SJCRH30 (cell line): ENCODE data around the gene TPM3. TPM values are rescaled to one million over a fixed set of nuclear protein-coding genes. Genes with fewer than 3 reads are reported as not detected.
"Not testable (repeated sequence)": the region's sequence is repeated elsewhere in the genome, so short reads cannot be mapped to it uniquely, and the experiment has no call there.

Experiments
- DNase-seq, 2 experiments: peaks; one replicate each; pipeline ENCODE4 v3.0.0-alpha.2; 2015 to 2020
- H3K27ac ChIP-seq: fragments of 250-450 bp; sonication (Bioruptor Pico); 2 replicates; pipeline ENCODE4 v1.5.1; 2020; ENCODE audit warnings: mild to moderate bottlenecking, moderate library complexity
- H3K27me3 ChIP-seq: fragments of 250-450 bp; sonication (Bioruptor Pico); 2 replicates; pipeline ENCODE4 v1.5.1; 2020; ENCODE audit warnings: mild to moderate bottlenecking, moderate library complexity
- H3K36me3 ChIP-seq: fragments of 250-450 bp; sonication (Bioruptor Pico); 2 replicates; pipeline ENCODE4 v1.5.1; 2020; ENCODE audit warnings: mild to moderate bottlenecking, moderate library complexity
- H3K4me1 ChIP-seq: fragments of 250-450 bp; sonication (Bioruptor Pico); 2 replicates; pipeline ENCODE4 v1.5.1; 2020; ENCODE audit warnings: mild to moderate bottlenecking, moderate library complexity
- H3K4me3 ChIP-seq: fragments of 250-450 bp; sonication (Bioruptor Pico); 2 replicates; pipeline ENCODE4 v1.5.1; 2020; ENCODE audit warnings: mild to moderate bottlenecking, moderate library complexity
- H3K9me3 ChIP-seq: fragments of 250-450 bp; sonication (Bioruptor Pico); replicated peaks from 2 replicates; pipeline ENCODE4 v1.5.1; 2020; ENCODE audit warnings: mild to moderate bottlenecking, moderate library complexity
- total RNA-seq: library from RNA; depleted of rRNA; stranded (reverse); fragments of >200 nt; shearing (Covaris generic); gene quantifications from 2 replicates; pipeline ENCODE4 v1.2.3, GENCODE V29; 2014; rRNA removed

The TPM3 gene
- total RNA-seq: 248 and 262 TPM in 2 replicates

DNA sequence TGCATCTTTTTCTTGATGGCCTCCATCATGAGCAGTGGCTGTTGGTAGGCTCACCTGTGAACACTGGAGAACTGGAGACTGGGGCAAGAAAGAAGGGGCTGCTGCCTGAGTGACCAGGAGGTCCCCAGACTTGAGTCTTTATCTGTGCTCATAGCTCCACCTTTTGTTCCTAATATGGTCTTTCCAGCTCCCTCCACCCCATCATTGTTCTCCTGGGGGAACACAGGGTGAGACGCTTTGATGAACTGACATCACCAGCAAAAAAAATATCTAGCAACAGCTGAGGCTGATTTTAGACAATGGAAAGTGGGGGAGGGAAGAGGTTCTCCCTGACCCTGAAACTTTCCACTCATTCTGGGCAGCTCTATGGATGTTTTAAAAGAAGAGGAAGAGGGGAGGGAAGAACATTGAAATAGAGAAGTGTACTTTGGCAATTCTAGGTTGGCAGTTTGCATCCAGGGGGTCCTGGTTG, at the start of gene TPM3:
Gene TPM3 (minus strand): TSS at position 111 of the 472 bp plus-strand sequence. CDS start 82 bp downstream, at position 29.
- Histone ChIP-seq H3K9me3 (no peaks in the 10 kb centered on the region), H3K4me1 (peaks cover 32% of the 10 kb centered on the region), H3K27me3 (no peaks in the 10 kb centered on the region), H3K4me3 (no peak within 1 kb of the TSS), H3K36me3 (no peaks in the 10 kb centered on the region), H3K27ac (peak within 1 kb of the TSS; percentile 54)
- DNase-seq: peak; percentile 53 to 69

DNA sequence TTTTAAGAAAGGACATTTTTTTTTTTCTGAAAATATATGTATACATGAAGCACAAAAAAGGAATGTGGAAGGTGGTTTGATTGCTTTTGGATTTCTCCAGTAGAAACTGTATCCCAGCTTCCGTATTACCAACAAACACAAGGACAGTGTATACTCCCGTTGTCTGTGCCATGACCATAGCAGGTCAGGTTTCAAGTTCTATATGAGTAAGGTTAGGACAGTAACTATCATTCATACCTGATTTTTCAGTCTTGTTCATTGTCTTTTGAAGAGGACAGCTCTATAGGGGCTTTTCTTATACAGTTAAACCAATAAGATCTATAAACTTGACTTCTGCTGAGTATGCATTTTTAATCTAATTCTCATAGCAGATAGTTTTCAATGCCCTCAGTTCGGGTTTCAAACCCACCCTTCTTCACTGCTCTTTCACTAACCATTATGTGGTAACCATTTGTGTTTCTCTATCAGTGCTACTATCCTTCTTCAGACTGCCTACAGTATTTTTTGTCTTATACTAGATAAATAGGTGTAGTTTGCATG, 48.5 kb upstream of the TPM3 start:
- H3K36me3 ChIP-seq: peaks cover 85% of the 10 kb centered on the region

DNA sequence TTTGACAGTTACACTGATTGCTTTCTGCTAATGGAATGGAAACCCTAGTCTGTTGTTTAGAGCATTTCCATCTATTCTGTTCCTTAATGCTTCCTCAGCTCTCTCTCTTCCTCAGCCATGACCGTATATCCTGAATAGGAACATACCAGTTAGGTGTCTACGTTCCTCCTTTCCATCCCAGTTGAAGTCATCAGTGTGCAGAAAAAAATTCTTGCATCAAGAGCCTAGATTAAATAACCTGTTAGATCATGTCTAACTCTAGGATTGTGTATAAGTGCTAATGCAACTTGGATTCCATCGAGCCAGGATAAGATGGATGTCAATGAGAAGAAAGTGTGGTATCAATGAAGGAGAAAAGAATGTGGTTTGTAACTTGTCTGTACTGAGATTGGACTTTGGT, 47.6 kb upstream of the TPM3 start:
- peaks cover 83% of the 10 kb centered on the region for H3K36me3 ChIP-seq

More for the DNA sequence above, 48.5 kb upstream of the TPM3 start:
- H3K27me3 ChIP-seq: no peaks in the 10 kb centered on the region
- H3K4me1 ChIP-seq: no peaks in the 10 kb centered on the region
- no peak for DNase-seq
- H3K4me3 ChIP-seq: no peak overlapping the region
- no peaks in the 10 kb centered on the region for H3K9me3 ChIP-seq
- no peak overlapping the region for H3K27ac ChIP-seq

DNA sequence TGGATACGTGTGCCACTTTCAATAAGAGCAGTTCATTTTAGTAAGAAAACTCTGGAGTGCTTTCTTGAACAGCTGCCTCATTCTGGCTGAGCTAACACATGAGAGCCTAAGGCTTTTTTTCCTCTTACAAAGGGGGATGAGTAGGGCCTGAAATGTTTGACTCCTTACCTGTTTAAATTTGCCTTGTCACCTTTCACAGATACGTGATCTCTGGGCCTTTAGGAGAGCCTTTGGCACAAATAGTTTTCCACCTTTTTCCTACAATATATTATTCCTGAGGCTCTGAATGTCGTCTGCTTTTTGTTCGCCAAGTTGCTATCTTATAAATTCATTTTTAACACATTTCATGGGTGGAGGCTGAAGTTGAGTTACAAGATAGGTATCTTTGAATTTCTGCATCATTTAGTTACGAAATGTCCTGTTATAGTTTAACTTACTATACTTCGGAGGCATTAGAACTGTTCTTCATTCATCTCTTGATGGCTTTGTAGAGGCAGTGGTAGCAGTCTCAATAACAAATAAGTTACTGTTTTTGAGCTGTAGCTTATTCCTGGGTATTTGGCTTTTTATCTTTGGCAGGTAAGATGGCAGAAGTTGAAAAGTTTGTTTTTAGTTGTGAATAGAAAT, 46.1 kb upstream of the TPM3 start:
- Histone ChIP-seq H3K36me3 (peaks cover 81% of the 10 kb centered on the region), H3K9me3 (no peaks in the 10 kb centered on the region), H3K4me1 (no peaks in the 10 kb centered on the region), H3K27ac (no peak overlapping the region), H3K27me3 (no peaks in the 10 kb centered on the region), H3K4me3 (no peak overlapping the region)
- no peak for DNase-seq

More for the DNA sequence above, 47.6 kb upstream of the TPM3 start:
- no peak for DNase-seq
- Histone ChIP-seq H3K4me3 (no peak overlapping the region), H3K9me3 (no peaks in the 10 kb centered on the region), H3K27me3 (no peaks in the 10 kb centered on the region), H3K27ac (no peak overlapping the region), H3K4me1 (no peaks in the 10 kb centered on the region)

DNA sequence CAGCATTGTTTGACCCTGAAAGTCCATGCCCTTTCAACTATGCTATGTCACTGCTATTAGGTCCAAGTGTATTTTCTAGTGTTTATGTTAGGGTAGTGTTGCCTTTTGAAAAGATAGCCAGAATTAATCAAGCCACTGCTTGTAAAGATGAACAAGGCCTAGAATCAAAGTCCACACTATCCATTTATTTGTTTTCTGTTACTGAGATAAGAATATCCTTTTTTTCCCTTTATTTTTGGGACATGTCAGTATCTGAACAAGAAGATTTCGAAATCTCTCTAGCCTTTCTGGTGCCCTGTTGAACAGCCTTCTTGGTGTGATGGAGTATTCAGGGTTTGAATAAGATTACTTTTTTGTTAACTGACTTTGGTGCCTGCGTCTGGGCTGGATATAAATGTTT, 45.5 kb upstream of the TPM3 start:
- Histone ChIP-seq H3K27ac (no peak overlapping the region), H3K4me1 (no peaks in the 10 kb centered on the region), H3K4me3 (no peak overlapping the region), H3K27me3 (no peaks in the 10 kb centered on the region), H3K9me3 (no peaks in the 10 kb centered on the region), H3K36me3 (peaks cover 77% of the 10 kb centered on the region)
- DNase-seq: no peak

DNA sequence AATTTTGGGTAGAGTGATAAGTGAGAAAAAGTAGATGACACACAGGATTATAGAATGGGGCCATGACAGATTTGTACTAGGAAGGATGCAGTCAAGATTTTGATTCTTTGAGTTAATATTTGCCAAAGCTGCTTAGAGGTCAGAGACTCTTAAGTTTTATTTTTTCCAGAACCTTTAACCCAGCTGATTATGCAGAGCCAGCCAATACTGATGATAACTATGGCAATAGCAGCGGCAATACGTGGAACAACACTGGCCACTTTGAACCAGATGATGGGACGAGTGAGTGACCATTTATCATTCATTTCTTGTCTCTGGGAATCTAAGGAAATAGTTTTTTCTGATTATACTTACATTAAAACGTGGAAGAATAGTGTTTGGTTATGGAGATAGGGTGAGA, 45.0 kb upstream of the TPM3 start:
- Histone ChIP-seq H3K27ac (no peak overlapping the region), H3K9me3 (no peaks in the 10 kb centered on the region), H3K4me1 (no peaks in the 10 kb centered on the region), H3K36me3 (peaks cover 73% of the 10 kb centered on the region), H3K27me3 (no peaks in the 10 kb centered on the region), H3K4me3 (no peak overlapping the region)
- DNase-seq: no peak

DNA sequence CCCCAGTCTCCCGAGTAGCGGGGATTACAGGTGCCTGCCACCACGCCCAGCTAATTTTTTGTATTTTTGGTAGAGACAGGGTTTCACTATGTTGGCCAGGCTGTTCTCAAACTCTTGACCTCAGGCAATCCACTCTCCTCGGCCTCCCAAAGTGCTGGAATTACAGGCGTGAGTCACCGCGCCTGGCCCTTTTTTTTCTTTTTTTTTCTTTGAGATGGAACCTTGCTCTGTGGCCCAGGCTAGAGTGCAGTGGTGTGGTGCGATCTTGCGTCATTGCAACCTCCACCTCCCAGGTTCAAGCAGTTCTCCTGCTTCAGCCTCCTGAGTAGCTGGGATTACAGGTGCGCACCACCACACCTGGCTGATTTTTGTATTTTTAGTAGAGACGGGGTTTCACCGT, 41.2 kb upstream of the TPM3 start:
- not testable (repeated sequence) for DNase-seq, H3K4me3 ChIP-seq, H3K4me1 ChIP-seq, H3K27me3 ChIP-seq, H3K27ac ChIP-seq, H3K9me3 ChIP-seq
- H3K36me3 ChIP-seq: peaks cover 81% of the 10 kb centered on the region

DNA sequence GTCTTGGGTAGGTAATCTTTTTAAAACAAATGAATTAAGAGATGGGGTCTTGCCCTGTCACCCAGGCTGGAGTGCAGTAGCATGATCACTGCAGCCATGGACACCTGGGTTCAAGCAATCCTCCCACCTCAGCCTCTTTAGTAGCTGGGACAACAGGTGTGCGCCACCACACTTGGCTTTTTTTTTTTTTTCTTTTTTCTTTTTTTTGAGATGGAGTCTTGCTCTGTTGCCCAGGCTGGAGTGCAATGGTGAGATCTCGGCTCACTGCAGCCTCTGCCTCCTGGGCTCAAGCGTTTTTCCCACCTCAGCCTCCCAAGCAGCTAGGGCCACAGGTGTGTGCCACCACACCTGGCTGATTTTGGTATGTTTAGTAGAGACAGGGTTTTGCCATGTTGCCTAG, 39.2 kb upstream of the TPM3 start:
- H3K4me3 ChIP-seq, H3K27me3 ChIP-seq, H3K27ac ChIP-seq, H3K9me3 ChIP-seq, DNase-seq, H3K4me1 ChIP-seq: not testable (repeated sequence)
- peaks cover 82% of the 10 kb centered on the region for H3K36me3 ChIP-seq

DNA sequence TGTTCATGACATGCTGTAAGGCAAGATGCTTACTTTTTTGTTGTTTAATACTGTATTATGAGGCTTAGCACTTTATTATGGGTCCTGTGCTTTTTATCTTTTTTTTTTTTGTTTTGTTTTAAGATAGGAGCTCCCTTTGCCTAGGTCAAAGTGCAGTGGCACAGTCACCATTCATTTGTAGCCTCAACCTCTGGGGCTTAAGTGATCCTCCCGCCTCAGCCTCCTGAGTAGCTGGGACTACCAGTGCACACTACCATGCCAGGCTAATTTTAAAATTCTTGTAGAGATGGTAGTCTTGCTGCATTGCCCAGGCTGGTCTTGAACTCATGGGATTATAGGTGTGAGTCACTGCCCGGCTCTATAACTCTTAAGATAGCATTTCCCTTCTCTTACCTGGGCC, 33.5 kb upstream of the TPM3 start:
- Histone ChIP-seq H3K4me3 (no peak overlapping the region), H3K9me3 (0 out of 2 replicates have a peak, but pooled peaks cover 4% of the 10 kb centered on the region), H3K4me1 (no peaks in the 10 kb centered on the region), H3K27me3 (no peaks in the 10 kb centered on the region), H3K27ac (no peak overlapping the region), H3K36me3 (peaks cover 54% of the 10 kb centered on the region)
- DNase-seq: no peak

DNA sequence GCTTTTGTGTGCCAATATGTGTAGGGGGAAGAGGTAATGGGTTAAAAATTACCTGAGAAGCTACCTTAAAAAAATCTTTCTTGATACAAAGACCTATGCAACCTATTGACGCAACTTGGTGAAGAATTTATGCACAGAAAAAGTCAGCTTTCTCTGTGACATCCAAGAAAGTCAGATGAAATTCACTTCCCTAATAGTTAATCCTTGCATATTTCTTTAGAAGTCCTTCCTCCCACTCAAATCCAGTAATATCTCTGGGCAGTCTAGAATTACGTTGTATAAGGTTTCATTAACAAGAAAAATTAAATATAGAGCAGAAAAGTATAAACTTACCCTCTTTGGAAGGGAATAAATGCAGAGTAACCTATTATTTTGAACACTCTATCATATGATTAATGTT, 31.7 kb upstream of the TPM3 start:
- H3K27me3 ChIP-seq: no peaks in the 10 kb centered on the region
- H3K36me3 ChIP-seq: peaks cover 41% of the 10 kb centered on the region
- peaks cover 3% of the 10 kb centered on the region; the same call in 1 of the 2 replicates for H3K4me1 ChIP-seq
- no peak for DNase-seq
- H3K9me3 ChIP-seq: 0 out of 2 replicates have a peak, but pooled peaks cover 4% of the 10 kb centered on the region
- H3K27ac ChIP-seq: no peak overlapping the region
- H3K4me3 ChIP-seq: no peak overlapping the region

DNA sequence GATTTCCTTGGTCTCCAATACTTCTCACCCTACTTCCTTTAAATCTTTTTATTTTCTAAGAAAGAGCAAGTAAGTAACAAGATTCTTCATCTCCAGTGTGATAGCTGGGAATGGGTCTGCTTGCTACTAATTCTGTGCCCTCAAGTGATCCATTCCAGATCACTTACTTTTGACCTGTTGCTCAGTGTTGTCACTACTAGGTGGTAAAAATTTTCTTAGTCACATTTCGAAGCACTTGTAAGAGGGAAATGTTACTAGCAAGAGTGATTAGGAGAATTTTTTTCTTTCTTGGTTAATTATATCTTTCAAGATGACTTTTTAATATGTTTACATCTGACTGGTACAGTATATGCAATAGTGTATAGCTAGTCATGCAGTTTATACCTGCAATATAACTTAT, 31.0 kb upstream of the TPM3 start:
- 0 out of 2 replicates have a peak, but pooled peaks cover 4% of the 10 kb centered on the region for H3K9me3 ChIP-seq
- no peak overlapping the region for H3K27ac ChIP-seq
- H3K27me3 ChIP-seq: no peaks in the 10 kb centered on the region
- no peak for DNase-seq
- peaks cover 41% of the 10 kb centered on the region for H3K36me3 ChIP-seq
- H3K4me3 ChIP-seq: no peak overlapping the region
- H3K4me1 ChIP-seq: peaks cover 3% of the 10 kb centered on the region; the same call in 1 of the 2 replicates

DNA sequence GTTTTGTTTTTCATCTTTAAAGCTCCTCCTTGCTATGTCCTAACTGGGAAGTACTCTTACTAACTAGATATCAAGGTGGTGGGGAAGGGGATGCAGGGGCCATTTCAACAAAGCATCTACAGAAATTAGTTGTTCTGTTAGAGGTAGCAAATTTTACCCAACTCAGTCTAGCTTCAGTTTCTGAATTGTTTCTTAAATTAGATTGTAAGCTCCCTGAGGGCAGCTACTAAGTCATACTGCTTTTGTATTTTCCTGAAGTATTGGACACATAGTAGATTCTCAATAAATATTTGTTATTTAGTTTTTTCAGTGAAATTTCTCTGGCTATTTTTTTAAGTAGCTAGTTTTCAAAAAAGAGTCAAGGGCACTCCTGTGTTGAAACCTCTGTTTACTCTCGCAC, 30.6 kb upstream of the TPM3 start:
- no peak for DNase-seq
- Histone ChIP-seq H3K36me3 (peaks cover 41% of the 10 kb centered on the region), H3K27ac (no peak overlapping the region), H3K27me3 (no peaks in the 10 kb centered on the region), H3K4me1 (peaks cover 3% of the 10 kb centered on the region; the same call in 1 of the 2 replicates), H3K9me3 (0 out of 2 replicates have a peak, but pooled peaks cover 4% of the 10 kb centered on the region), H3K4me3 (peak overlapping the region; percentile 98)

DNA sequence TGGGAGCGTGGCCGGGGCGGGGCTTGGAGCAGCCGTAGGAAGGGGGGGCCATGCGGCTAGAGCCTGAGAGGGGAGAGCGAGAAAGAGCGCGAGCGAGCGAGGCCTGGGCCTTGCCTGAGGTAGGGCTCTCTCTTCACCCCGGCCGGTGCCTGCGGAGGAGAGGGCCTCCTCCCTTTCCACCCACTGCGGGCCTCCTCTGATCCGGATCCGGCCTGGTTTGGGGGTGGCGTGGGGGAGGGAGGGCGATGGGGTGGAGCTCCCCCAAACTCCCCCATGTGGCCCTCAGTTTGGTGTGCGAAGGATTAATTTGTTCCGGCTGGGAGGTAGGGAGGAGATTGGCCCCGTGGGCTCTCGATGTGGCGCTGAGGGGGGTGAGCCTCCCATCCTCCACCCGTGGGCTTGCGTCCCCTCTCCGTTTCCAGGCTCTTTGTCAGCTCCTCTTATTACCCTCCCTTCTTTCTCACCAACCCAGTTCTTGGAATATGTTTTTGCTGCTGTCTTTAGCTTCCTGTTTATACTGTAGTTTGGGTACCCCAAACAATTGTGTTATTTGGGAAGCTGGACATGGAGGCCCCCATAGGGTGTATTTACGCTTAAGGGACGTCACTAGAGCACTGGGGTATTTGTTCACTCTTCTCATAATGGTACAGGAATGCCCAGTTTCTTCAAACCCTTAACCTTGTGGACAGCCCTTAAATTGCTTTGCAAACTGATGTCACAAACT, 29.5 kb upstream of the TPM3 start:
- Histone ChIP-seq H3K4me3 (peak overlapping the region; percentile 98), H3K4me1 (peaks cover 3% of the 10 kb centered on the region; the same call in 1 of the 2 replicates), H3K36me3 (peaks cover 35% of the 10 kb centered on the region), H3K27ac (peak overlapping the region; percentile 97), H3K27me3 (no peaks in the 10 kb centered on the region), H3K9me3 (0 out of 2 replicates have a peak, but pooled peaks cover 4% of the 10 kb centered on the region)
- DNase-seq: peak; percentile 56 to 59

DNA sequence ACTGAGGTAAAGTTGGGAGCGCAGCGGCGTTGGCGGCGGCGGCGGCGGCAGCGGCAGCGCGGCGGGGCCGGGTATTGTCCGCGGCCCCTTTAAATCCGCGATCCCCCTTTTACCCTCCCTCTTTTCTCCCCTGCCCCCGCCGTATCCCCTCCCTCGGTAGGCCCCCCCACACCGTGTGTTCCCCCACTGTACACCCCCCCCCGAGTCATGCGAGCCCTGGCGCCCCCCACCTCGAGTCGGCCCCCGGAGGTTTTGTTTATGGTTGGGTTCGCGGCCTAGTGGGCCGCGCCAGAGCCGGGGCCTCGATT, 29.0 kb upstream of the TPM3 start:
- H3K27me3 ChIP-seq: no peaks in the 10 kb centered on the region
- H3K4me1 ChIP-seq: peaks cover 3% of the 10 kb centered on the region; the same call in 1 of the 2 replicates
- H3K36me3 ChIP-seq: peaks cover 30% of the 10 kb centered on the region
- no peak for DNase-seq
- 0 out of 2 replicates have a peak, but pooled peaks cover 4% of the 10 kb centered on the region for H3K9me3 ChIP-seq
- H3K27ac ChIP-seq: peak overlapping the region; percentile 97
- peak overlapping the region; percentile 98 for H3K4me3 ChIP-seq
